ENCODE results near the gene EFCAB14. TPM values are rescaled to one million over a fixed set of nuclear protein-coding genes. Genes with fewer than 3 reads are reported as not detected.

Gene EFCAB14
- total and polyA plus RNA-seq, 2 of the 8 experiments (the other 6 are each of a cell fraction or from before 2014, with no cell fraction given): 19.4 to 40.4 TPM

- FAIRE-seq: no peak
- no peak overlapping the region for H2BK15ac ChIP-seq (ENCODE audit: low read length)
- no peak overlapping the region for H3K18ac ChIP-seq (ENCODE audit: extremely low read depth, low read length)
- no peak overlapping the region for H2BK20ac ChIP-seq (ENCODE audit: low read length)
- TF ChIP-seq BACH1 (IDR thresholded peaks at IDR 0.05; ENCODE audit: low read length) (no peak), SAP30 (IDR thresholded peaks at IDR 0.05; ENCODE audit: insufficient read depth, insufficient replicate concordance, low read length) (no peak), SIX5 (IDR thresholded peaks at IDR 0.05; ENCODE audit: low read depth, low read length) (no peak), POU5F1 (IDR thresholded peaks at IDR 0.05; ENCODE audit: low read depth, low read length) (no peak), NRF1 (IDR thresholded peaks at IDR 0.05; ENCODE audit: low read depth, low read length) (no peak), GABPA (IDR thresholded peaks at IDR 0.05; ENCODE audit: borderline replicate concordance, insufficient read depth, low read length) (no peak), CTBP2 (IDR thresholded peaks at IDR 0.05; ENCODE audit: borderline replicate concordance, insufficient read depth, insufficient read length, low read length) (no peak), CEBPB (IDR thresholded peaks at IDR 0.05; ENCODE audit: low read depth, low read length) (no peak), JUN (IDR thresholded peaks at IDR 0.05; ENCODE audit: low read depth, low read length) (no peak), JUND (IDR thresholded peaks at IDR 0.05; ENCODE audit: low read length) (no peak), SP2 (IDR thresholded peaks at IDR 0.05; ENCODE audit: low read length) (no peak), CBX8 (IDR thresholded peaks at IDR 0.05; ENCODE audit: borderline replicate concordance, low read depth, low read length) (no peak), SUZ12 (IDR thresholded peaks at IDR 0.05; ENCODE audit: low read length) (no peak), PHF8 (conservative IDR thresholded peaks at IDR 0.05; ENCODE audit: low read depth, low read length) (no peak)
- DNase-seq (ENCODE audit: low read depth in 1 of 2, low spot score in 2 of 2): no peak
- no peak overlapping the region for H2BK12ac ChIP-seq (ENCODE audit: low read depth, low read length)
- 78% methylated on average over 9 of the region's 9 CpGs; no CpG with 5 or more reads in 1 of the 2 experiments for WGBS, 2 experiments (ENCODE audit: extremely low coverage in 1 of 2, insufficient coverage in 1 of 2, insufficient read length in 1 of 2, insufficient replicate concordance in 2 of 2, low coverage in 1 of 2, low lambda C conversion rate in 2 of 2, missing lambda C conversion rate in 1 of 2)
- no peak overlapping the region for H4K5ac ChIP-seq (ENCODE audit: insufficient read length, low read depth, low read length)
- H4K8ac ChIP-seq (ENCODE audit: extremely low read depth, insufficient read depth, low read length): no peak overlapping the region
- no peaks in the 10 kb centered on the region for H3K9me3 ChIP-seq (ENCODE audit: insufficient read depth in 2 of 2, low read depth in 1 of 2, low read length in 1 of 2)
- H3K79me2 ChIP-seq (ENCODE audit: control insufficient read depth in 1 of 2, insufficient read depth in 2 of 2, low read length in 2 of 2): peaks cover 4 to 25% of the 10 kb centered on the region in 2 experiments; a peak in 3 of 4 replicates
- no peak overlapping the region for H3K14ac ChIP-seq (ENCODE audit: insufficient read length)
- no peak overlapping the region for H4K91ac ChIP-seq (replicated peaks; ENCODE audit: insufficient read length, low read length)
- H3K23me2 ChIP-seq (ENCODE audit: low read depth, low read length): peaks cover 4% of the 10 kb centered on the region
- no peak overlapping the region for H2AFZ ChIP-seq (ENCODE audit: low read length)
- H3K4ac ChIP-seq (replicated peaks; ENCODE audit: insufficient read length, low read depth, low read length): no peak overlapping the region
- H3K36me3 ChIP-seq (ENCODE audit: control insufficient read depth in 2 of 4, insufficient read depth in 4 of 4, low read length in 3 of 4): peaks cover 0 to 31% (median 19%) of the 10 kb centered on the region in 4 experiments; a peak in 6 of 8 replicates
- H2AK5ac ChIP-seq (ENCODE audit: low read depth, low read length): no peak overlapping the region
- H4K20me1 ChIP-seq (replicated peaks in 1 of 2; ENCODE audit: control insufficient read depth in 1 of 2, insufficient read depth in 2 of 2, low read length in 2 of 2): peaks cover 7 to 10% of the 10 kb centered on the region in 2 experiments
- H3K27ac ChIP-seq (ENCODE audit: low read depth, low read length): no peak overlapping the region
- peaks cover 5 to 21% (median 10%) of the 10 kb centered on the region in 4 experiments for H3K4me1 ChIP-seq (replicated peaks in 1 of 4; ENCODE audit: control insufficient read depth in 3 of 4, insufficient read depth in 4 of 4, low read length in 3 of 4)
- POLR2A ChIA-PET (ENCODE audit: partially characterized antibody): interaction anchor here (3.1 kb wide), 1 partner anchor 10 kb away, joined by 11 read pairs; no protein-coding TSS in a partner anchor
- H3K56ac ChIP-seq (replicated peaks; ENCODE audit: insufficient read length, low read depth, low read length): no peak overlapping the region
- CTCF ChIA-PET (ENCODE audit: partially characterized antibody): interaction anchor here (0.6 to 2.1 kb wide), 5 partner anchors 20 to 190 kb away, joined by 3 to 8 read pairs (median 3); no protein-coding TSS in a partner anchor
- no peak overlapping the region for H2BK120ac ChIP-seq (replicated peaks; ENCODE audit: low read depth, low read length)
- H3K23ac ChIP-seq (ENCODE audit: insufficient read length): no peak overlapping the region
- peak overlapping the region in 2 of 4 experiments; percentile 17 to 30; a peak in 1 of 7 replicates for H3K9ac ChIP-seq (replicated peaks in 1 of 4; ENCODE audit: extremely low read depth in 1 of 4, low read depth in 3 of 4, low read length in 3 of 4)
- H3K79me1 ChIP-seq (ENCODE audit: low read depth, low read length): peaks cover 10% of the 10 kb centered on the region
- H3K4me2 ChIP-seq (ENCODE audit: insufficient read depth in 1 of 2, low read depth in 2 of 2, low read length in 2 of 2): peak overlapping the region; percentile 80 to 91
- peak overlapping the region in 2 of 4 experiments; percentile 84 to 95; a peak in 4 of 8 replicates for H3K4me3 ChIP-seq (ENCODE audit: extremely low read depth in 1 of 4, insufficient read depth in 2 of 4, low read depth in 3 of 4, low read length in 4 of 4)
- no peak overlapping the region for H2BK5ac ChIP-seq (ENCODE audit: low read depth, low read length)
- H3K27me3 ChIP-seq (replicated peaks in 1 of 4; ENCODE audit: control insufficient read depth in 3 of 4, extremely low read depth in 1 of 4, insufficient read depth in 3 of 4, low read length in 3 of 4): no peaks in the 10 kb centered on the region; a peak in 1 of 7 replicates
Measured at GRCh38 chr1:46717654-46718053, 1.3 kb downstream of the EFCAB14 start.
